Endodermal cell (in vitro differentiated cells): ENCODE results near the gene HIGD1A. TPM values are rescaled to one million over a fixed set of nuclear protein-coding genes. Genes with fewer than 3 reads are reported as not detected.
A peak's percentile ranks its signal among the peaks of the same experiment; 100 is the strongest.

Experiments
- DNase-seq: peaks from one replicate; pipeline ENCODE4 v3.0.0-alpha.2; 2017
- H3K27ac ChIP-seq: 2 replicates; pipeline ENCODE4 v1.5.1; 2013; ENCODE audit warnings: mild to moderate bottlenecking, low read depth, low read length, moderate library complexity
- H3K27me3 ChIP-seq: 2 replicates; pipeline ENCODE4 v1.6.1; 2013; ENCODE audit warnings: mild to moderate bottlenecking, low read length, moderate library complexity; ENCODE audit not compliant: insufficient read depth, control insufficient read depth, poor library complexity, severe bottlenecking
- H3K36me3 ChIP-seq: 2 replicates; pipeline ENCODE4 v1.7.0; 2013; ENCODE audit warnings: mild to moderate bottlenecking, low read length, moderate library complexity; ENCODE audit not compliant: control insufficient read depth, insufficient read depth
- H3K4me1 ChIP-seq: one replicate; pipeline ENCODE4 v1.7.0; 2013; ENCODE audit warnings: low read length; ENCODE audit not compliant: control insufficient read depth, insufficient read depth
- H3K4me3 ChIP-seq: 2 replicates; pipeline ENCODE4 v1.5.1; 2013; ENCODE audit warnings: mild to moderate bottlenecking, low read length, moderate library complexity
- H3K9ac ChIP-seq: 2 replicates; pipeline ENCODE4 v1.6.1; 2013; ENCODE audit warnings: mild to moderate bottlenecking, low read length, moderate library complexity; ENCODE audit not compliant: poor library complexity, severe bottlenecking; ENCODE audit errors: extremely low read depth
- H3K9me3 ChIP-seq: 2 replicates; pipeline ENCODE4 v1.6.1; 2013; ENCODE audit warnings: mild to moderate bottlenecking, low read length, moderate library complexity; ENCODE audit not compliant: control insufficient read depth
- H3K27ac Mint-ChIP-seq: 2 replicates; pipeline ENCODE4 v1.8.0; 2020; ENCODE audit warnings: mixed read lengths
- H3K27me3 Mint-ChIP-seq: 2 replicates; pipeline ENCODE4 v1.8.0; 2021; ENCODE audit warnings: mild to moderate bottlenecking, mixed read lengths; ENCODE audit not compliant: insufficient read depth
- H3K36me3 Mint-ChIP-seq: 2 replicates; pipeline ENCODE4 v1.8.0; 2020; ENCODE audit warnings: low read depth, mixed read lengths
- H3K4me1 Mint-ChIP-seq: 2 replicates; pipeline ENCODE4 v1.8.0; 2020; ENCODE audit warnings: mixed read lengths
- H3K4me3 Mint-ChIP-seq: 2 replicates; pipeline ENCODE4 v1.8.0; 2020; ENCODE audit warnings: mild to moderate bottlenecking, moderate library complexity, mixed read lengths
- H3K9me3 Mint-ChIP-seq: 2 replicates; pipeline ENCODE4 v1.8.0; 2020; ENCODE audit warnings: mild to moderate bottlenecking, mixed read lengths
- WGBS, 2 experiments: methylation state at CpG; one replicate each; pipeline versions ENCODE4 v1.1.5 to v1.1.7; 2013; ENCODE audit warnings: missing lambda C conversion rate in 2 of 2, mixed read lengths in 1 of 2; ENCODE audit not compliant: insufficient coverage in 1 of 2, insufficient read length in 1 of 2; 5-methylcytosine and 5-hydroxymethylcytosine counted together
- total RNA-seq, 2 donors: library from RNA; stranded (reverse); fragmentation: NEBNext Ultra II Directional in 1 of 2; extraction: Animal tissue kit (Norgen Biotek cat#: 25700) in 1 of 2; gene quantifications; 2 replicates in 1 of 2; 3 replicates in 1 of 2; pipeline ENCODE4 v1.2.1, GENCODE V29; 2021
- TF ChIP-seq, protein P1 (sequence below): fragments of 200-600 bp; sonication (generic); conservative IDR thresholded peaks from 2 replicates; pipeline ENCODE4 v1.5.0; 2021; ENCODE audit warnings: antibody characterized with exemption, mild to moderate bottlenecking

HIGD1A gene
- total RNA-seq, 2 donors from 2014 or later: 116 to 121 TPM

DNA sequence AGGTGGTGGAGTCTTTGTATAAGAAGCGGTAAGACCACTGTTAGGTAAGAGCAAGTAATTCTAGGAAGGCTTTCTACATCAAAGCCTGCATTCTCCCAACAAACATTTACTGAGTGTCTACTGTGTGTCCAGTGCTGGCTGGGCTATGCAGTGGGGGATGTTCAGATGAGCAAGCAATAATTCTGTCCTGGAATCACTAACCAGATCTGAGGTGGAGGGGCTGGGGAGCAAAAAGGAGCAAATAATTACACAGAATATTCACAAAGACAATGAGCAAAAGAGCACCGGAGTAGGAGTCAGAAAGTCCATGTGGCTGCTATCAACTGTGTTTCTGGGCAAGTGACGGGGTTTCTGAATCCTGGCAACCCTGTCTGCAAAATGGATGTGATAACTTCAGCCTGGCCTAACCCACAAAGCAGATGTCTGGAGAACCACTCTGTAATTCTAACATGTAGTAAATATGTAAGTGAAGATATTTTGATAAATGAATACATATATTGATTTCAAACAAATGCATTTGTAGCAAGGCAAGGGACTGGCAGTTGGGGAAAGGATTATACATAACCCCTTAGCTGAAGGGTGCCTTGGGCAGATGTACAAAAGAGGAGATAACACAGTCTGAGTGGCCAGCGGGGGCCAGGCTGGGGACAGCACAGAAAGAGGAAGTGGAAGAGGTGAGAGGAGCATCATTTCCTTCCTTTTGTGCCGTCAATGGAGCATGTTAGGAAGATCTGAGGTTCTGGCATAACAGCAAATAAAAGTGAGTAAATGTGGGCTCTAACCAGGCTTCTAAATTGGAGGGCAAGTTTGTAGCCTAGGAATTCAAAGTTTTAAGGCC is 42.6 kb upstream of the HIGD1A start:
- Histone ChIP-seq H3K9ac (no peak overlapping the region), H3K27ac (no peak overlapping the region), H3K4me3 (no peak overlapping the region), H3K4me1 (peaks cover 6% of the 10 kb centered on the region), H3K27me3 (no peaks in the 10 kb centered on the region), H3K36me3 (no peaks in the 10 kb centered on the region), H3K9me3 (no peaks in the 10 kb centered on the region)
- H3K36me3 Mint-ChIP-seq: no peaks in the 10 kb centered on the region
- TF ChIP-seq, protein P1, sequence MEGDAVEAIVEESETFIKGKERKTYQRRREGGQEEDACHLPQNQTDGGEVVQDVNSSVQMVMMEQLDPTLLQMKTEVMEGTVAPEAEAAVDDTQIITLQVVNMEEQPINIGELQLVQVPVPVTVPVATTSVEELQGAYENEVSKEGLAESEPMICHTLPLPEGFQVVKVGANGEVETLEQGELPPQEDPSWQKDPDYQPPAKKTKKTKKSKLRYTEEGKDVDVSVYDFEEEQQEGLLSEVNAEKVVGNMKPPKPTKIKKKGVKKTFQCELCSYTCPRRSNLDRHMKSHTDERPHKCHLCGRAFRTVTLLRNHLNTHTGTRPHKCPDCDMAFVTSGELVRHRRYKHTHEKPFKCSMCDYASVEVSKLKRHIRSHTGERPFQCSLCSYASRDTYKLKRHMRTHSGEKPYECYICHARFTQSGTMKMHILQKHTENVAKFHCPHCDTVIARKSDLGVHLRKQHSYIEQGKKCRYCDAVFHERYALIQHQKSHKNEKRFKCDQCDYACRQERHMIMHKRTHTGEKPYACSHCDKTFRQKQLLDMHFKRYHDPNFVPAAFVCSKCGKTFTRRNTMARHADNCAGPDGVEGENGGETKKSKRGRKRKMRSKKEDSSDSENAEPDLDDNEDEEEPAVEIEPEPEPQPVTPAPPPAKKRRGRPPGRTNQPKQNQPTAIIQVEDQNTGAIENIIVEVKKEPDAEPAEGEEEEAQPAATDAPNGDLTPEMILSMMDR: no peak
- H3K27ac Mint-ChIP-seq: no peak overlapping the region
- H3K9me3 Mint-ChIP-seq: no peaks in the 10 kb centered on the region
- DNase-seq: no peak
- peaks cover 12% of the 10 kb centered on the region for H3K4me1 Mint-ChIP-seq
- no peak overlapping the region for H3K4me3 Mint-ChIP-seq
- no peaks in the 10 kb centered on the region for H3K27me3 Mint-ChIP-seq
- WGBS, 2 experiments: 60 to 72% methylated on average over 3 to 5 of the region's 5 CpGs

DNA sequence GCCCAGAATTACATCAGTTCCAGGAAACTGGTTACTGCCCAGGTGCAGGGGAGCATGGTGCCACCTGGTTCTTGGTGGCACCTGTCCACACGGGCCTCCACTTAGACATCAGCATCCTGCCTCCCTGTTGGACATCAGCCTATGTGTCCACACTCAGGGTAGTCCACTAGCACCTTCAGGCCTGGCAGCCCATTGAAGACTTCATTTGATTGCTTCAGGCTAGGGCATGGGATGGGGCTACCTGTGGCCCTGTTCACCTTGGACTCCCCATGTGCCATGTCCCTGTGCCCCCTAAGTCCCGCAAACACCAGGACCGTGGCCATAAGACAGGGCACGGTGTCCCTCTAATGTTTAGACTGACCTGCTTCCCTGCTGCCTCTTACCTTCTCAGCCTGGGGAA is 40.5 kb upstream of the HIGD1A start:
- no peak overlapping the region for H3K27ac Mint-ChIP-seq
- Histone ChIP-seq H3K27me3 (no peaks in the 10 kb centered on the region), H3K9me3 (no peaks in the 10 kb centered on the region), H3K4me1 (peaks cover 6% of the 10 kb centered on the region), H3K36me3 (no peaks in the 10 kb centered on the region), H3K9ac (no peak overlapping the region), H3K27ac (no peak overlapping the region), H3K4me3 (no peak overlapping the region)
- no peaks in the 10 kb centered on the region for H3K9me3 Mint-ChIP-seq
- H3K4me3 Mint-ChIP-seq: no peak overlapping the region
- no peaks in the 10 kb centered on the region for H3K27me3 Mint-ChIP-seq
- WGBS, 2 experiments: 90 to 91% methylated on average over 4 of the region's 4 CpGs
- DNase-seq: no peak
- peaks cover 12% of the 10 kb centered on the region for H3K4me1 Mint-ChIP-seq
- TF ChIP-seq, protein P1: no peak
- no peaks in the 10 kb centered on the region for H3K36me3 Mint-ChIP-seq

DNA sequence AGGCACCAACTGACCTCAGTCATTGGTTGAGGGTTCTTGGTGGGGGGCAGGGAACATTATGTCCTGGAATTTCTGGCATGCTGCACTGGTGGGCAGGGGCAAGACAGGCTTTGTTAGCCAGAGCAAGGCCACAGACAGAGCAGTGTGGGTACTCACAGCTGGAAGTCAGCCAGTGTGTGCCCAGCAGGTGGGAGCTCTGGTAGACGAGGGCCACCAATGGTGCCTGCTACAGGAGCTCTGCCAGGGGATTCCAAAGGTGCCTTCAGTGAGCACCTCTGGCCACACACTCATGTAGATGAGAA is 40.1 kb upstream of the HIGD1A start:
- no peaks in the 10 kb centered on the region for H3K36me3 Mint-ChIP-seq
- H3K27ac ChIP-seq: no peak overlapping the region
- WGBS, 2 experiments: 29 to 67% methylated on average over 1 of the region's 1 CpG

More for the DNA sequence above, 40.1 kb upstream of the HIGD1A start:
- Mint-ChIP-seq H3K27ac (no peak overlapping the region), H3K4me3 (no peak overlapping the region), H3K27me3 (no peaks in the 10 kb centered on the region), H3K9me3 (no peaks in the 10 kb centered on the region), H3K4me1 (peaks cover 12% of the 10 kb centered on the region)
- Histone ChIP-seq H3K9ac (no peak overlapping the region), H3K4me3 (no peak overlapping the region), H3K4me1 (peaks cover 6% of the 10 kb centered on the region), H3K27me3 (no peaks in the 10 kb centered on the region), H3K36me3 (no peaks in the 10 kb centered on the region), H3K9me3 (no peaks in the 10 kb centered on the region)
- peak; percentile 60 for DNase-seq
- TF ChIP-seq, protein P1: no peak
